ENCODE measurements around the gene DCAF12L2. TPM values are rescaled to one million over a fixed set of nuclear protein-coding genes. Genes with fewer than 3 reads are reported as not detected.

The DCAF12L2 gene
- total and polyA plus RNA-seq, 2 donors (not counting 1 experiment from before 2014, with no cell fraction given) = not detected

- intact Hi-C loops (cut with micrococcal nuclease) = no loop called here
- Histone ChIP-seq H4K20me1 (ENCODE audit: control insufficient read depth, insufficient read depth, low read length, poor library complexity, severe bottlenecking) (no peaks in the 10 kb centered on the region), H2AFZ (ENCODE audit: insufficient read depth, low read depth, low read length, poor library complexity, severe bottlenecking) (no peak overlapping the region), H3K27ac (ENCODE audit: low read length in 2 of 2) (no peak overlapping the region), H3K9me3 (ENCODE audit: control extremely low read depth in 1 of 3, control insufficient read depth in 2 of 3, insufficient read depth in 1 of 3, low read length in 2 of 3) (no peaks in the 10 kb centered on the region), H3K9ac (ENCODE audit: low read length) (no peak overlapping the region), H3K4me1 (ENCODE audit: control insufficient read depth in 2 of 2, insufficient read depth in 2 of 2, low read length in 2 of 2) (no peaks in the 10 kb centered on the region), H3K79me2 (ENCODE audit: control insufficient read depth, insufficient read depth, low read length) (no peaks in the 10 kb centered on the region), H3K36me3 (replicated peaks in 1 of 2; ENCODE audit: control extremely low read depth in 1 of 2, control insufficient read depth in 1 of 2, extremely low read depth in 1 of 2, insufficient read depth in 2 of 2, low read length in 1 of 2) (no peaks in the 10 kb centered on the region), H3K4me3 (ENCODE audit: control extremely low read depth in 1 of 5, extremely low read depth in 1 of 5, insufficient read depth in 1 of 5, low read depth in 2 of 5, low read length in 4 of 5) (no peak overlapping the region), H3K4me2 (replicated peaks; ENCODE audit: low read depth, low read length, poor library complexity, severe bottlenecking) (no peak overlapping the region), H3K27me3 (replicated peaks in 1 of 4; ENCODE audit: control extremely low read depth in 1 of 4, control insufficient read depth in 3 of 4, insufficient read depth in 4 of 4, low read length in 3 of 4) (no peaks in the 10 kb centered on the region)
- ATAC-seq (ENCODE audit: low read depth) (no peak), DNase-seq (no peak)
- TF ChIP-seq EZH2 (IDR thresholded peaks at IDR 0.05; ENCODE audit: borderline replicate concordance, insufficient read depth, low read depth, low read length, poor library complexity, severe bottlenecking) (no peak), CTCF (IDR thresholded peaks at IDR 0.05) (no peak)
- no peaks in the 10 kb centered on the region for H3K4me1 Mint-ChIP-seq
- H3K27me3 Mint-ChIP-seq = no peaks in the 10 kb centered on the region
- H3K27ac Mint-ChIP-seq = no peak overlapping the region
- ChIA-PET POLR2A (no interaction called here), CTCF (no interaction called here)
- no peak overlapping the region for H3K4me3 Mint-ChIP-seq
- 29% methylated on average over 1 of the region's 2 CpGs for WGBS (ENCODE audit: insufficient coverage)
- H3K9me3 Mint-ChIP-seq (ENCODE audit: insufficient read depth) = peaks cover 2% of the 10 kb centered on the region
These were observed 25.1 kb downstream of the DCAF12L2 start for GRCh38 chrX:126141014-126141413.

GRCh38 chrX:126137899-126138298, 28.2 kb downstream of the DCAF12L2 start:
- ChIA-PET CTCF (no interaction called here), POLR2A (no interaction called here)
- intact Hi-C loops (cut with micrococcal nuclease) = no loop called here
- DNase-seq = no peak
- Mint-ChIP-seq H3K27me3 (no peaks in the 10 kb centered on the region), H3K4me1 (no peaks in the 10 kb centered on the region), H3K27ac (no peak overlapping the region), H3K9me3 (ENCODE audit: insufficient read depth) (no peaks in the 10 kb centered on the region), H3K4me3 (no peak overlapping the region)
- no peaks in the 10 kb centered on the region for H4K20me1 ChIP-seq (ENCODE audit: control insufficient read depth, insufficient read depth, low read length, poor library complexity, severe bottlenecking)
- H3K4me2 ChIP-seq (replicated peaks; ENCODE audit: low read depth, low read length, poor library complexity, severe bottlenecking) = no peak overlapping the region
- no peak overlapping the region for H3K27ac ChIP-seq (ENCODE audit: low read length in 2 of 2)
- no peak for ATAC-seq (ENCODE audit: low read depth)
- no peaks in the 10 kb centered on the region for H3K4me1 ChIP-seq (ENCODE audit: control insufficient read depth in 2 of 2, insufficient read depth in 2 of 2, low read length in 2 of 2)
- no peaks in the 10 kb centered on the region for H3K9me3 ChIP-seq (ENCODE audit: control extremely low read depth in 1 of 3, control insufficient read depth in 2 of 3, insufficient read depth in 1 of 3, low read length in 2 of 3)
- H3K79me2 ChIP-seq (ENCODE audit: control insufficient read depth, insufficient read depth, low read length) = no peaks in the 10 kb centered on the region
- no peak overlapping the region for H2AFZ ChIP-seq (ENCODE audit: insufficient read depth, low read depth, low read length, poor library complexity, severe bottlenecking)
- WGBS (ENCODE audit: insufficient coverage) = 90% methylated on average over 1 of the region's 1 CpG
- no peak overlapping the region for H3K4me3 ChIP-seq (ENCODE audit: control extremely low read depth in 1 of 5, extremely low read depth in 1 of 5, insufficient read depth in 1 of 5, low read depth in 2 of 5, low read length in 4 of 5)
- H3K36me3 ChIP-seq (replicated peaks in 1 of 2; ENCODE audit: control extremely low read depth in 1 of 2, control insufficient read depth in 1 of 2, extremely low read depth in 1 of 2, insufficient read depth in 2 of 2, low read length in 1 of 2) = no peaks in the 10 kb centered on the region
- H3K27me3 ChIP-seq (replicated peaks in 1 of 4; ENCODE audit: control extremely low read depth in 1 of 4, control insufficient read depth in 3 of 4, insufficient read depth in 4 of 4, low read length in 3 of 4) = no peaks in the 10 kb centered on the region
- no peak for TF ChIP-seq CTCF (IDR thresholded peaks at IDR 0.05)
- TF ChIP-seq EZH2 (IDR thresholded peaks at IDR 0.05; ENCODE audit: borderline replicate concordance, insufficient read depth, low read depth, low read length, poor library complexity, severe bottlenecking) = no peak
- H3K9ac ChIP-seq (ENCODE audit: low read length) = no peak overlapping the region
